Measurements from ENCODE around the gene PAM. TPM values are rescaled to one million over a fixed set of nuclear protein-coding genes. Genes with fewer than 3 reads are reported as not detected.

Gene PAM
- total and polyA plus RNA-seq, 2 of the 8 experiments (the other 6 are each of a cell fraction or from before 2014, with no cell fraction given), result 30.4 to 67.8 TPM

DNA sequence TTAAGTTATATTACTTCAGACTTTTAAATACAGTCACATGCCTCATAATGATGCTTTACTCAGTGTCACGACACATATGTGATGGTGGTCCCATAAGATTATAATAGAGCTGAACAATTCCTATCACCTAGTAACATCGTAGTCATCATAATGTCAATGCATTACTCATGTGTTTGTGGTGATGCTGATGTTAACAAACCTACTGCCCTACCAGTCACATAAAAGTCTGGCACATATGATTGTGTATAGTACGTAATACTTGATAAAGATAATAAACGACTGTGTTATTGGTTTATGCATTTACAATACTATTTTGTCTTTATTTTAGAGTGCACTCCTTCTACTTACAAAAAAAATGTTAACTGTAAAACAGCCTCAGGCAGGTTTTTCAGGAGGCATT, 103.7 kb downstream of the PAM start:
- 86% methylated on average over 4 of the region's 4 CpGs; no CpG with 5 or more reads in 1 of the 2 experiments for WGBS, 2 experiments (ENCODE audit: extremely low coverage in 1 of 2, insufficient coverage in 1 of 2, insufficient read length in 1 of 2, insufficient replicate concordance in 2 of 2, low coverage in 1 of 2, low lambda C conversion rate in 2 of 2, missing lambda C conversion rate in 1 of 2)
- H2AFZ ChIP-seq (ENCODE audit: low read length), result no peak overlapping the region
- FAIRE-seq (no peak), DNase-seq (ENCODE audit: low read depth in 1 of 2, low spot score in 2 of 2) (no peak)
- no peak overlapping the region for H2AK5ac ChIP-seq (ENCODE audit: low read depth, low read length)
- no peaks in the 10 kb centered on the region for H4K20me1 ChIP-seq (replicated peaks in 1 of 2; ENCODE audit: control insufficient read depth in 1 of 2, insufficient read depth in 2 of 2, low read length in 2 of 2)
- no peak overlapping the region for H2BK12ac ChIP-seq (ENCODE audit: low read depth, low read length)
- H3K14ac ChIP-seq (ENCODE audit: insufficient read length), result no peak overlapping the region
- no peak overlapping the region for H3K9ac ChIP-seq (replicated peaks in 1 of 4; ENCODE audit: extremely low read depth in 1 of 4, low read depth in 3 of 4, low read length in 3 of 4)
- H2BK20ac ChIP-seq (ENCODE audit: low read length), result no peak overlapping the region
- H2BK120ac ChIP-seq (replicated peaks; ENCODE audit: low read depth, low read length), result no peak overlapping the region
- no peaks in the 10 kb centered on the region for H3K9me3 ChIP-seq (ENCODE audit: insufficient read depth in 2 of 2, low read depth in 1 of 2, low read length in 1 of 2)
- no peak overlapping the region for H3K4ac ChIP-seq (replicated peaks; ENCODE audit: insufficient read length, low read depth, low read length)
- peaks cover 0 to 2% (median 0%) of the 10 kb centered on the region in 4 experiments; a peak in 1 of 7 replicates for H3K4me1 ChIP-seq (replicated peaks in 1 of 4; ENCODE audit: control insufficient read depth in 3 of 4, insufficient read depth in 4 of 4, low read length in 3 of 4)
- no peak overlapping the region for H3K23ac ChIP-seq (ENCODE audit: insufficient read length)
- ChIA-PET POLR2A (ENCODE audit: partially characterized antibody) (no interaction called here), CTCF (ENCODE audit: partially characterized antibody) (interaction anchor here (0.8 kb wide), 1 partner anchor 366 kb away, joined by 4 read pairs; no protein-coding TSS in a partner anchor)
- H3K27me3 ChIP-seq (replicated peaks in 1 of 4; ENCODE audit: control insufficient read depth in 3 of 4, extremely low read depth in 1 of 4, insufficient read depth in 3 of 4, low read length in 3 of 4), result peaks cover 0 to 1% (median 0%) of the 10 kb centered on the region in 4 experiments; a peak in 1 of 7 replicates
- H3K79me1 ChIP-seq (ENCODE audit: low read depth, low read length), result no peaks in the 10 kb centered on the region
- H2BK15ac ChIP-seq (ENCODE audit: low read length), result no peak overlapping the region
- H3K4me3 ChIP-seq (ENCODE audit: extremely low read depth in 1 of 4, insufficient read depth in 2 of 4, low read depth in 3 of 4, low read length in 4 of 4), result no peak overlapping the region
- H3K27ac ChIP-seq (ENCODE audit: low read depth, low read length), result no peak overlapping the region
- H3K79me2 ChIP-seq (ENCODE audit: control insufficient read depth in 1 of 2, insufficient read depth in 2 of 2, low read length in 2 of 2), result no peaks in the 10 kb centered on the region
- H3K4me2 ChIP-seq (ENCODE audit: insufficient read depth in 1 of 2, low read depth in 2 of 2, low read length in 2 of 2), result no peak overlapping the region
- H2BK5ac ChIP-seq (ENCODE audit: low read depth, low read length), result no peak overlapping the region
- no peaks in the 10 kb centered on the region for H3K36me3 ChIP-seq (ENCODE audit: control insufficient read depth in 2 of 4, insufficient read depth in 4 of 4, low read length in 3 of 4)
- H4K5ac ChIP-seq (ENCODE audit: insufficient read length, low read depth, low read length), result no peak overlapping the region
- H4K8ac ChIP-seq (ENCODE audit: extremely low read depth, insufficient read depth, low read length), result no peak overlapping the region
- no peaks in the 10 kb centered on the region for H3K23me2 ChIP-seq (ENCODE audit: low read depth, low read length)
- H4K91ac ChIP-seq (replicated peaks; ENCODE audit: insufficient read length, low read length), result no peak overlapping the region
- no peak overlapping the region for H3K56ac ChIP-seq (replicated peaks; ENCODE audit: insufficient read length, low read depth, low read length)
- H3K18ac ChIP-seq (ENCODE audit: extremely low read depth, low read length), result no peak overlapping the region
- no peak for TF ChIP-seq TAF1 (IDR thresholded peaks at IDR 0.05; ENCODE audit: low read depth, low read length)
- TF ChIP-seq, protein P1, sequence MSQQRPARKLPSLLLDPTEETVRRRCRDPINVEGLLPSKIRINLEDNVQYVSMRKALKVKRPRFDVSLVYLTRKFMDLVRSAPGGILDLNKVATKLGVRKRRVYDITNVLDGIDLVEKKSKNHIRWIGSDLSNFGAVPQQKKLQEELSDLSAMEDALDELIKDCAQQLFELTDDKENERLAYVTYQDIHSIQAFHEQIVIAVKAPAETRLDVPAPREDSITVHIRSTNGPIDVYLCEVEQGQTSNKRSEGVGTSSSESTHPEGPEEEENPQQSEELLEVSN (IDR thresholded peaks at IDR 0.05), result no peak
- TF ChIP-seq SP4 (IDR thresholded peaks at IDR 0.05; ENCODE audit: low read length), result no peak
- TF ChIP-seq HDAC2 (IDR thresholded peaks at IDR 0.05; ENCODE audit: borderline replicate concordance in 1 of 2, low read depth in 2 of 2, low read length in 2 of 2), result no peak
- no peak for TF ChIP-seq SIX5 (IDR thresholded peaks at IDR 0.05; ENCODE audit: low read depth, low read length)
- no peak for TF ChIP-seq SIRT6 (IDR thresholded peaks at IDR 0.05; ENCODE audit: low read length)
- TF ChIP-seq, protein P2, sequence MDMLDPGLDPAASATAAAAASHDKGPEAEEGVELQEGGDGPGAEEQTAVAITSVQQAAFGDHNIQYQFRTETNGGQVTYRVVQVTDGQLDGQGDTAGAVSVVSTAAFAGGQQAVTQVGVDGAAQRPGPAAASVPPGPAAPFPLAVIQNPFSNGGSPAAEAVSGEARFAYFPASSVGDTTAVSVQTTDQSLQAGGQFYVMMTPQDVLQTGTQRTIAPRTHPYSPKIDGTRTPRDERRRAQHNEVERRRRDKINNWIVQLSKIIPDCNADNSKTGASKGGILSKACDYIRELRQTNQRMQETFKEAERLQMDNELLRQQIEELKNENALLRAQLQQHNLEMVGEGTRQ (IDR thresholded peaks at IDR 0.05; ENCODE audit: low read length), result no peak
- TF ChIP-seq HDAC6 (IDR thresholded peaks at IDR 0.05; ENCODE audit: low read depth, low read length), result no peak
- TF ChIP-seq MAFK (IDR thresholded peaks at IDR 0.05; ENCODE audit: low read depth, low read length), result no peak
- TF ChIP-seq TAF7 (optimal IDR thresholded peaks at IDR 0.05; ENCODE audit: borderline replicate concordance, low read depth, low read length), result no peak
- TF ChIP-seq TBP (IDR thresholded peaks at IDR 0.05; ENCODE audit: low read depth, low read length), result no peak
- TF ChIP-seq GTF2F1 (IDR thresholded peaks at IDR 0.05; ENCODE audit: borderline replicate concordance, low read depth, low read length), result no peak
- no peak for TF ChIP-seq BACH1 (IDR thresholded peaks at IDR 0.05; ENCODE audit: low read length)
- no peak for TF ChIP-seq ZNF274 (IDR thresholded peaks at IDR 0.05; ENCODE audit: borderline replicate concordance, extremely low read depth, low read length)

Data from H1 (cell line).